GM12892 (cell line): ENCODE data around the gene DRC1. TPM values are rescaled to one million over a fixed set of nuclear protein-coding genes. Genes with fewer than 3 reads are reported as not detected.
A peak's percentile ranks its signal among the peaks of the same experiment; 100 is the strongest.
"Not testable (repeated sequence)": the region's sequence is repeated elsewhere in the genome, so short reads cannot be mapped to it uniquely, and the experiment has no call there.

ENCODE experiments used
- DNase-seq: peaks from one replicate; pipeline ENCODE4 v3.0.0; 2011; ENCODE audit not compliant: insufficient read length
- FAIRE-seq: peaks from 2 replicates; lab custom pipeline; 2011; peaks lifted over from hg19 to GRCh38; lab: Jason Lieb, UNC
- POLR2A ChIP-seq: IDR thresholded peaks from 2 replicates; pipeline ENCODE4 v1.6.1; 2011; ENCODE audit warnings: low read depth, low read length, control low read depth
- POLR2AphosphoS5 ChIP-seq: IDR thresholded peaks from 2 replicates; pipeline ENCODE4 v1.6.1; 2011; ENCODE audit warnings: low read depth, low read length, control low read depth
- TAF1 ChIP-seq: IDR thresholded peaks from 2 replicates; pipeline ENCODE4 v1.6.1; 2011; ENCODE audit warnings: low read depth, mild to moderate bottlenecking, control low read depth, low read length, borderline replicate concordance
- polyA plus RNA-seq: library from polyadenylated mRNA; unstranded; fragments of >200 nt; gene quantifications from one replicate; pipeline ENCODE4 v1.2.1, GENCODE V29; 2012; ENCODE audit warnings: missing spikeins, inconsistent platforms; ENCODE audit not compliant: missing spikeins

DRC1 gene
- not detected for polyA plus RNA-seq

GRCh38 chr2:26401739-26402541 is at the start of gene DRC1:
Gene DRC1 (plus strand): TSS chr2:26401920. CDS start chr2:26401990, 70 bp downstream.
- FAIRE-seq (no peak), DNase-seq (peak; percentile 42)
- no peak for TF ChIP-seq POLR2A
- no peak for TF ChIP-seq TAF1
- no peak for TF ChIP-seq POLR2AphosphoS5

- TF ChIP-seq TAF1 (no peak), POLR2AphosphoS5 (no peak), POLR2A (no peak)
- FAIRE-seq: no peak
- no peak for DNase-seq
These were observed 48.8 kb upstream of the DRC1 start for GRCh38 chr2:26352892-26353291.

- not testable (repeated sequence) for DNase-seq, FAIRE-seq
These were observed 47.3 kb upstream of the DRC1 start for GRCh38 chr2:26354469-26354868.

GRCh38 chr2:26355038-26355995 is 46.4 kb upstream of the DRC1 start:
- DNase-seq: no peak
- no peak for FAIRE-seq
- TF ChIP-seq POLR2A (no peak), POLR2AphosphoS5 (no peak), TAF1 (no peak)

- no peak for TF ChIP-seq POLR2A
- TF ChIP-seq TAF1: no peak
- no peak for TF ChIP-seq POLR2AphosphoS5
- FAIRE-seq: no peak
- no peak for DNase-seq
These were observed 45.6 kb upstream of the DRC1 start for GRCh38 chr2:26356111-26356510.

GRCh38 chr2:26356771-26357170 is 44.9 kb upstream of the DRC1 start:
- no peak for FAIRE-seq
- no peak for TF ChIP-seq TAF1
- TF ChIP-seq POLR2AphosphoS5: no peak
- TF ChIP-seq POLR2A: no peak
- no peak for DNase-seq

GRCh38 chr2:26359886-26360473 is 41.7 kb upstream of the DRC1 start:
- FAIRE-seq (no peak), DNase-seq (no peak)
- no peak for TF ChIP-seq TAF1
- no peak for TF ChIP-seq POLR2AphosphoS5
- TF ChIP-seq POLR2A: no peak

- TF ChIP-seq TAF1 (no peak), POLR2A (no peak), POLR2AphosphoS5 (no peak)
- DNase-seq (no peak), FAIRE-seq (no peak)
These were observed 38.4 kb upstream of the DRC1 start for GRCh38 chr2:26363323-26363722.

GRCh38 chr2:26363958-26364357 is 37.8 kb upstream of the DRC1 start:
- DNase-seq (no peak), FAIRE-seq (no peak)
- TF ChIP-seq POLR2AphosphoS5 (no peak), TAF1 (no peak), POLR2A (no peak)

GRCh38 chr2:26364669-26365068 is 37.1 kb upstream of the DRC1 start:
- DNase-seq: no peak
- no peak for TF ChIP-seq POLR2A
- no peak for FAIRE-seq

- no peak for DNase-seq
- FAIRE-seq: no peak
- TF ChIP-seq TAF1 (no peak), POLR2AphosphoS5 (no peak), POLR2A (no peak)
These were observed 34.8 kb upstream of the DRC1 start for GRCh38 chr2:26366957-26367356.

- not testable (repeated sequence) for DNase-seq
- peak; percentile 5 for FAIRE-seq
These were observed 32.1 kb upstream of the DRC1 start for GRCh38 chr2:26369664-26370063.

- not testable (repeated sequence) for FAIRE-seq, DNase-seq
These were observed 30.8 kb upstream of the DRC1 start for GRCh38 chr2:26370909-26371308.
